ENCODE results near the gene RANBP17. TPM values are rescaled to one million over a fixed set of nuclear protein-coding genes. Genes with fewer than 3 reads are reported as not detected.
"Not testable (repeated sequence)": the region's sequence is repeated elsewhere in the genome, so short reads cannot be mapped to it uniquely, and the experiment has no call there.

The RANBP17 gene
- total RNA-seq, 1 experiment from 2014 or later, result 10.1 TPM

DNA sequence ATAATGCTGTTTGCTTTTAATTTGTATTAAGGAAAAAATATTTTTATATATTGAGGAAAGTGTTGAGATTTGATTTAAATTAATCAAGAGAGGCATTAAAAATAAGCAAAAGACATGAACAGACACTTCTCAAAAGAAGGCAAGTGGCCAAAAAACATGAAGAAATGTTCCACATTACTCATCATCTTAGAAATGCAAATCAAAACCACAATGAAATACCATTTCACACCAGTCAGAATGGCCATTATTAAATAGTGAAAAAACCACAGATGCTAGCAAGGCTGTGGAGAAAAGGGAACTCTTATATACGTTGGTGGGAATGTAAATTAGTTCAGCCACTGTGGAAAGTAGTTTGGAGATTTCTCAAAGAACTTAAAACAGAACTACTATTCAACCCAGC is 45.9 kb downstream of the RANBP17 start:
- Histone ChIP-seq H3K36me3 (peaks cover 16% of the 10 kb centered on the region), H3K27me3 (no peaks in the 10 kb centered on the region), H3K9me3 (peaks cover 2% of the 10 kb centered on the region; the same call in 1 of the 2 replicates), H3K4me3 (no peak overlapping the region)
- DNase-seq, result no peak

DNA sequence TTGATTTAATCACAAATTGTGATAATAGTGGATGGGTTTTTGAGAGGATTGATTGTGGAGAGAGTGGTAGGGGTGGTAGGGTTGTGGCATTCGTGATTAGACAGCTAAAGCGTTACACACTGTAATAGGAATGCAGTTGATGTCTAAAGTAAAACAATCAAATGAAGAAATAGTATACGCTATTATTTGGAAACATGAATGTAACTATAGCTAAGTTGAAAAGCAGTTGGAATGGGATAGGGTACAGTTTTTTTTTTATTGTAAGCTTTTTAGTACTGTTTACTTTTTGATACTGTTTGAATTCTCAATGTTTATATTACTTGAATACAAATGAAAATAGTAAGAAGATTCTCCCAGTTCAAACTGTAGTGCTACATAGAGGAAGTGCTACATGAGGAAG is 51.8 kb downstream of the RANBP17 start:
- Histone ChIP-seq H3K4me3 (no peak overlapping the region), H3K27me3 (no peaks in the 10 kb centered on the region), H3K9me3 (no peaks in the 10 kb centered on the region), H3K36me3 (peaks cover 5% of the 10 kb centered on the region)
- no peak for DNase-seq

DNA sequence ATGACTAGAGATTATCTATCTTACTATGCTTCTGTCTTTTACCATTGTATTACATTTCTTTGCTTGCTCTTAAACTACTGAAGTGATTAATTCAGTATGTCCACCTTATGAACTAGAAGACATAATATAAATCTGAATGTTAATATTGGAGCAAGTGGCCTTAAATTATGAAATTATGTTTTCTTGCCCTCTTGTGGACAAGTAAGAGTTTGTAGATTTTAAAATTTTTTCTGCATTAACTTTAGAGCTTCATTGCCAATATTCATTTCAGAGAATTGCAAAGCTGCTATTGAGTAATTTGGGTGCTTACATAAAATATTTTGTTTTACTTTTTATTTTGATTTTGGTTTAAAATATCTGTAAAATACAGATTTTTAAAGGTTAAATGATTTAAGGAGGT is 55.3 kb downstream of the RANBP17 start:
- Histone ChIP-seq H3K27me3 (no peaks in the 10 kb centered on the region), H3K4me3 (no peak overlapping the region), H3K9me3 (no peaks in the 10 kb centered on the region), H3K36me3 (peaks cover 10% of the 10 kb centered on the region; the same call in 1 of the 2 replicates)
- no peak for DNase-seq

DNA sequence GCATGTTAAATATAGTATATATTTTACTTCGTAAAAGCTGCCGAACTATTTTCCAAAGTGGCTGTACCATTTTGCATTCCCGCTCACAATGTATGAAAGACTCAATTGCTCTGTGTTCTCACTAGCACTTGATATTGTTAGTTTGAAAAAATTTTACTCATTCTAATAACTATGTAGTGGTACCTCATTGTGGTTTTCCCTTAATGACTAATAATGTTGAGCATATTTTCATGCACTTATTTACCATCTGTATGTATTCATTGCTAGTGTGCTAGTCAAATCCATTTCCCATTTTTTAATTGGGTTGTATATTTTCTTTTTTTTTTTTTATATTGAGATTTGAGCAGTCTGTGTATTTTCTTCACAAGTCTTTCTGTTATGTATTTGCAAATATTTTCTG is 58.4 kb downstream of the RANBP17 start:
- Histone ChIP-seq H3K9me3 (no peaks in the 10 kb centered on the region), H3K36me3 (peaks cover 10% of the 10 kb centered on the region; the same call in 1 of the 2 replicates), H3K4me3 (no peak overlapping the region), H3K27me3 (no peaks in the 10 kb centered on the region)
- no peak for DNase-seq

DNA sequence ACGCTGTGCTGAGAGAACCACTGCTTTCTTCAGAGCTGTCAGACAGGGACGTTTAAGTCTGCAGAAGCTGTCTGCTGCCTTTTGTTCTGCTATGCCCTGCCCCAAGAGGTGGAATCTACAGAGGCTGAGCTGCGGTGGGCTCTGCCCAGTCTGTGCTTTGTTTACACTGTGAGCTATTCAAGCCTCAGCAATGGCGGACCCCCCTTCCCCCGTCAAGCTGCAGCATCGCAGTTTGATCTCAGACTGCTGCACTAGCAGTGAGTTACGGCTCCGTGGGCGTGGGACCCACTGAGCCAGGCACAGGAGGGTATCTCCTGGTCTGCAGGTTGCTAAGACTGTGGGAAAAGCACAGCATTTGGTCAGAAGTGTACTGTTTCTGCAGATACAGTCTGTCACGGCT is 60.5 kb downstream of the RANBP17 start:
- H3K27me3 ChIP-seq, H3K4me3 ChIP-seq, H3K36me3 ChIP-seq, H3K9me3 ChIP-seq, DNase-seq: not testable (repeated sequence)

DNA sequence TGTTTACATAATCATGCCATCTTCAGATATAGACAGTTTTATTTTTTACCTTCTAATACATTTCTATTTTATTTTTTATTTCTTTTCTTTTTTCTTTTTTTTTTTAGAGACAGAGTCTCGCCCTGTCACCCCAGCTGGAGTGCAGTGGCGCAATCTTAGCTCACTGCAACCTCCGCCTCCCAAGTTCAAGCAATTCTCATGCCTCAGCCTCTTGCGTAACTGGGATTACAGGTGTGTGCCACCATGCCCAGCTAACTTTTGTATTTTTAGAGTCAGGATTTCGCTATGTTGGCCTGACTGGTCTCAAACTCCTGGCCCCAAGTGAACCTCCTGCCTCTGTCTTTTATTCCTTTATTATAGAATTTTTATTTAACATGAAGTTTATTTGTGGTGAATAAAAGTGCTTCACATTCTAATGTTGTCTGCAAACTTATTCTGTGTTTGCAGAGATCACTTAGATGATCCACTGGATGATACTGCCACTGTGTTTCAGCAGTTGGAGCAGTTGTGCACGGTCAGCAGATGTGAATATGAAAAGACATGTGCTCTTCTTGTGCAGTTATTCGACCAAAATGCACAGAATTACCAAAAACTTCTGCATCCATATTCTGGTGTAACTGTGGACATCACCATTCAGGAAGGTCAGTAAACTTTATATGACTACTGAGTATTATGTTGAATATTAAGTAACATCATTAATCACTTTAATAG is 62.2 kb downstream of the RANBP17 start:
- Histone ChIP-seq H3K36me3 (peaks cover 14% of the 10 kb centered on the region), H3K9me3 (no peaks in the 10 kb centered on the region), H3K4me3 (no peak overlapping the region), H3K27me3 (no peaks in the 10 kb centered on the region)
- DNase-seq, result no peak

DNA sequence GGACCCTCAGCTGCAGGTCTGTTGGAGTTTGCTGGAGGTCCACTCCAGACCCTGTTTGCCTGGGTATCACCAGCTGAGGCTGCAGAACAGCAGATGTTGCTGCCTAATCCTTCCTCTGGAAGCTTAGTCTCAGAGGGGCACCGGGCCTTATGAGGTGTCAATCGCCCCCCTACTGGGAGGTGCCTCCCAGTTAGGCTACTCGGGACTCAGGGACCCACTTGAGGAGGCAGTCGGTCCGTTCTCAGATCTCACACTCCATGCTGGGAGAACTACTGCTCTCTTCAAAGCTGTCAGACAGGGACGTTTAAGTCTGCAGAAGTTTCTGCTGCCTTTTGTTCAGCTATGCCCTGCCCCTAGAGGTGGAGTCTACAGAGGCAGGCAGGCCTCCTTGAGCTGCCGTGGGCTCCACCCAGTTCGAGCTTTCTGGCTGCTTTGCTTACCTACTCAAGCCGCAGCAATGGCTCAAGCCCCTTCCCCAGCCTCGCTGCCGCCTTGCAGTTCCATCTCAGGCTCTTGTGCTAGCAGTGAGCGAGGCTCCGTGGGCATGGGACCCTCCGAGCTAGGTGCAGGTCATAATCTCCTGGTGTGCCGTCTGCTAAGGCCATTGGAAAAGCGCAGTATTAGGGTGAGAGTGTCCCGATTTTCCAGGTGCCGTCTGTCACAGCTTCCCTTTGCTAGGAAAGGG is 73.9 kb downstream of the RANBP17 start:
- H3K27me3 ChIP-seq, H3K4me3 ChIP-seq, DNase-seq: not testable (repeated sequence)
- Histone ChIP-seq H3K36me3 (peaks cover 16% of the 10 kb centered on the region), H3K9me3 (peaks cover 18% of the 10 kb centered on the region)

DNA sequence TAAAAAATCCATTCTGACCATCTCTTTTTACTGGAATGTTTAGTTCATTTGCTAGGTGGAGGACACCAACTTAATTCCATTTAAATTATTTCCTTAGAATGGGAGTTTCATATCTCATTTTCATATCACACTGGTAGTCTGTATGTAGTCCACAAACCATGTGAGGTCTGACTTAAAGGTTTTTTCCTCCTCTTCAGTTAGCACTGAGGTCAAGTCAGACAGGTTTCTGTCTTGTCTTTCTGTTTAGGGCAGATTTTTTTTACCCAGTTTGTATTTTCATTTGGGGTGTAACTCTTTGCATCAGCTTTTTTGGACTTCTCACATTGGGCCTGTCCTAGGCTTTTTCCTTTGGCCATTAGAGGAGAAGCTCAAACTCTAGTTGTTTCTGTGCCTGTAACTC is 75.3 kb downstream of the RANBP17 start:
- DNase-seq, result no peak
- Histone ChIP-seq H3K27me3 (no peaks in the 10 kb centered on the region), H3K9me3 (peaks cover 15% of the 10 kb centered on the region), H3K36me3 (peaks cover 16% of the 10 kb centered on the region), H3K4me3 (no peak overlapping the region)

DNA sequence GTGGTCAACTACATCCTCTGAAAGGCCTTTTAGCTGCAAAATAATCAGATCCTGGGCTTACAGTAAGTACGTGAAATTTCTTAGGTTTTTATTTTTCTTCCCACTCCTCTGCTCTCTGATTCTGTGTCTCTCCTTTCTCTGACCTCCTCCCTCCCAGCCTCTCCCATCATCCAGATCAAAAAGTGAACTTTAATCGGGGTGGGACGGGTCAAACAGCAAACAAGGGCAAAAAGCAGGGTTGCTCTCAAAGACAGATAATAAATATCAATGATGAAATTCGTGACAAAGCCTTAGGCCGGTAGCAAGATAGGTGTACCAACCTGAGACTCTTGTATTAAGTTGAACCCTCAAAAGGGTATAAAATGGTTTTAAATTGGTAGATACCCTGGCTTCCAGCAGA is 76.1 kb downstream of the RANBP17 start:
- peaks cover 16% of the 10 kb centered on the region for H3K36me3 ChIP-seq
- DNase-seq, result no peak
- peaks cover 15% of the 10 kb centered on the region for H3K9me3 ChIP-seq
- no peaks in the 10 kb centered on the region for H3K27me3 ChIP-seq
- H3K4me3 ChIP-seq, result no peak overlapping the region

DNA sequence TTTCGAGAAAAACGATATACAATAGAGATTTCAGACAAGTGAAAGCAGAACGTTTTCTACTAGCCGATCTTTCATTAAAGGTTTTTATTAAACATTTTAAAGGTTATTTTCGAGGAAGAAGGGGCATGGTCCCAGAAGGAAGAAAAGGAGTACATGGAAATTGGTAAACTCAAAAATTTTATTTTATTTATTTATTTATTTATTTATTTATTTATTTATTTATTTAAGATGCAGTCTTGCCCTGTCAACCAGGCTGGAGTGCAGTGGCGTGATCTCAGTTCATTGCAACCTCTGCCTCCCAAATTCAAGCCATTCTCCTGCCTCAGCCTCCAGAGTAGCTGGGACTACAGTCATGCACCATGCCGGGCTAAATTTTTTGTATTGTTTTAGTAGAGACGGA is 77.4 kb downstream of the RANBP17 start:
- DNase-seq, result no peak
- no peak overlapping the region for H3K4me3 ChIP-seq
- H3K27me3 ChIP-seq, result no peaks in the 10 kb centered on the region
- H3K9me3 ChIP-seq, result peaks cover 15% of the 10 kb centered on the region
- H3K36me3 ChIP-seq, result peaks cover 16% of the 10 kb centered on the region

DNA sequence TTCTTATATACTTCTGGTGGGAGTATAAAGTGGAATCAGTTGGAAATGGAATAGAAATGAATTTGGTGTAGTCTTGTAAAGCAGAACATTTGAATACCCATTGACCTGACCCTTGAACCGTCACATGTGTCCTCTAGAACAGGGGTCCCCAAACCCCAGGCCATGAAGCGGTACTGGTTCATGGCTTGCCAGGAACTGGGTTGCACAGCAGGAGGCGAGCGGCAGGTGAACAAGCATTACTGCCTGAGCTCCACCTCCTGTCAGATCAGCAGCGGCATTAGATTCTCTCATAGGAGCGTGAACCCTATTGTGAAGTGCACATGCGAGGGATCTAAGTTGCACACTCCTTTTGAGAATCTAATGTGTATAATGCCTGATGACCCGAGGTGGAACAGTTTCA is 80.0 kb downstream of the RANBP17 start:
- Histone ChIP-seq H3K27me3 (no peaks in the 10 kb centered on the region), H3K9me3 (peaks cover 15% of the 10 kb centered on the region), H3K4me3 (no peak overlapping the region), H3K36me3 (peaks cover 16% of the 10 kb centered on the region)
- DNase-seq, result no peak

DNA sequence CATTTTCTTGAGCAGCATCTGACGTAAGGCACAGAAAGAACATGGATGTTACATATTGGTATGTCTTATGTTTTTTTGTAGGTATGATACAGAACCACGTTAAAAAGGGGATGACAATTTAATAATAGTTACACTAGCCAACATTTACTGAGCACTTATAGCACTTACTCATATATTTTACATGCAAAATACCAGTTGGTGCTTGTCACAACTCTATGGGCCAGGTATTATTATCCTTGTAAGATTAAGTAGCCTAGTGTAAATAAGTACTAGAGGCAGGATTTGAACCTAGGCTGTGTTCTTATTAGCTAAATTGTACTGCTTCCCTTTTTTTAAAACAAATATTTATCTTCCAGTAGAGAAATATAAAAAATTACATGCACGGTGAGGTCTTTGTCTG is 83.5 kb downstream of the RANBP17 start:
- no peak overlapping the region for H3K4me3 ChIP-seq
- peaks cover 2% of the 10 kb centered on the region; the same call in 1 of the 2 replicates for H3K36me3 ChIP-seq
- no peak for DNase-seq
- H3K9me3 ChIP-seq, result peaks cover under 1% of the 10 kb centered on the region; the same call in 1 of the 2 replicates
- H3K27me3 ChIP-seq, result no peaks in the 10 kb centered on the region

DNA sequence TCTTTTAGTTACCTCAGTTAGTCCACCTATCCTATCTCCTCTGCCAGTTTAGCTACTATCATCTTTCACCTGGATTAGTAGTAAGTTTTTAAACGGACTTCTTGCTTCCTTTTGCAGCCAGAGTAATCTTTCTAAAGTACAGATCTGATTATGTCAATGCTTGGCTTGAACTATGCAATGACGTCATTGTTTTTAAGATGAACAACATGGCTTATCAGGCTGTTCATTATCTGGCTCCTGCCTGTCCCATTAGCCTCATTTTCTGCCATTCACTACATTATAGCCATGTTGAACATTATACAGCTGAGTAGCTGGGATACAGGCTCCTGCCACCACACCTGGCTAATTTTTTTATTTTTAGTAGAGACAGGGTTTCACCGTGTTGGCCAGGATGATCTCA is 98.7 kb downstream of the RANBP17 start:
- H3K4me3 ChIP-seq, result no peak overlapping the region
- H3K36me3 ChIP-seq, result no peaks in the 10 kb centered on the region
- H3K27me3 ChIP-seq, result no peaks in the 10 kb centered on the region
- H3K9me3 ChIP-seq, result no peaks in the 10 kb centered on the region
- no peak for DNase-seq

DNA sequence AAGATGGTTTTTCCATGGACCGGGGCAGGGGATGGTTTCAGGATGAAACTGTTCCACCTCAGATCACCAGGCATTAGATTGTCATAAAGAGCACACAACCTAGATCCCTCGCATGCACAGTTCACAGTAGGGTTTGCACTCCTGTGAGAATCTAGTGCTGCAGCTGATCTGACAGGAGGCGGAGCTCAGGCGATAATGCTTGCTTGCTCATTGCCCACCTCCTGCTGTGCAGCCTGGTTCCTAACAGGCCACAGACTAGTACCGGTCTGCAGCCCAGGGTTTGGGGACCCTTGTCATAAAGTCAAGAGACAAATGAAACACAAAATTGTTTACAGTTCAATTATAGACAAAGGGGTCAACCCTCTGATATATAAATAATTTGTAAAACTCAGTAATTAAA is 101.7 kb downstream of the RANBP17 start:
- Histone ChIP-seq H3K4me3 (no peak overlapping the region), H3K9me3 (no peaks in the 10 kb centered on the region), H3K36me3 (no peaks in the 10 kb centered on the region), H3K27me3 (no peaks in the 10 kb centered on the region)
- DNase-seq, result no peak

DNA sequence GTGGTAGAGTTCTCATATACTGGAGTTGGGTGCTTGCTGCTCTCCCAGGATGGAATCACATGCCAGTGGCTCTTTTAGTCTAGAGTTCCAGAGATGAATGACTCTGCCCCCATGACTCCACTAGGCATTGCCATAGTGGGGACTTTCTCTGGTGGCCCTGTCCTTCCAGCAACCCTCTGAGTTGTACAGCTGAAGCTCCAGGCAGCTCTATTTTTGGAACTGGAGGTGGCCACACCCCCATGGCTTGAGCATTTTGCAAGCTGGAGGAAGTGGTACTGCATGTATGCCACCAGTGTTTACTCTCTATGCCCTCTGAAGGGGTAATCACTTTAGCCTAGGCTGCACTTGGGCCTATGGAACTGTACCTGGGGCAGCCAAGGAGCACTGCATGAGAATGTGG is 112.6 kb downstream of the RANBP17 start:
- no peak overlapping the region for H3K4me3 ChIP-seq
- DNase-seq, result no peak
- no peaks in the 10 kb centered on the region for H3K27me3 ChIP-seq
- peaks cover 8% of the 10 kb centered on the region; the same call in 1 of the 2 replicates for H3K36me3 ChIP-seq
- peaks cover 8% of the 10 kb centered on the region; the same call in 1 of the 2 replicates for H3K9me3 ChIP-seq

DNA sequence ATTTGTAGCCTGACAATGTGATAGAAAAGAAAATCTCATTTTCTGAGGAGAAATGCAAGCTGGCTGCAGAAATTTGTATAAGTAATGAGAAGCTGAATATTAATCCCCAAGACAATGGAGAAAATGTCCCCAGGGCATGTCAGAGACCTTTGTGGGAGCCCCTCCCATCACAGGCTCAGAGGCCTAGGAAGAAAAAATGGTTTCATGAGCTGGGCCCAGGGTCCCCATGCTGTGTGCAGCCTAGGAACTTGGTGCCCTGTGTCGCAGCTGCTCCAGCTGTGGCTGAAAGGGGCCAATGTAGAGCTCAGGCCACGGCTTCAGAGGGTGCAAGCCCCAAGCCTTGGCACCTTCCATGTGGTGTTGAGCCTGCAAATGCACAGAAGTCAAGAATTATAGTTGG is 118.4 kb downstream of the RANBP17 start:
- not testable (repeated sequence) for DNase-seq, H3K27me3 ChIP-seq, H3K4me3 ChIP-seq
- H3K36me3 ChIP-seq, result peaks cover 13% of the 10 kb centered on the region
- H3K9me3 ChIP-seq, result peaks cover 15% of the 10 kb centered on the region

DNA sequence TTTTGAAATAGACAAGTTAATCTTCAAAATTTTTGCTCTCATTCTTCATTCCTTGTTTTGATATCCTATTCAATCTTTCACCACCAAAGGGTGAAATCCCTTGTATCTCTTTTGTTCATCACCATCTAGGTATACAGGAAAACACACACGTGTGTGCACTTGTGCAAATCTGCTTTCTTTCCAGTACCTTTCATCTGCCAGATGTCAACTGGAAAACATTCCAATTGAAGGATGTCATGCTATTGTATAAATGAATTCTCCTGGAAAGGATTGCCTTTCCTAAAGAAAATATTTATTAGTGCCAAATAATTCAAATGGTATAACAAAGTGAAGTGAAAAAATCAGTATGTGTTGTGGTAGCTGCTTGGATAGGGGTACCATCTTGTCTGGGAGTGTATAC is 123.7 kb downstream of the RANBP17 start:
- Histone ChIP-seq H3K36me3 (peaks cover 5% of the 10 kb centered on the region; the same call in 1 of the 2 replicates), H3K27me3 (no peaks in the 10 kb centered on the region), H3K4me3 (no peak overlapping the region), H3K9me3 (peaks cover under 1% of the 10 kb centered on the region; the same call in 1 of the 2 replicates)
- no peak for DNase-seq

DNA sequence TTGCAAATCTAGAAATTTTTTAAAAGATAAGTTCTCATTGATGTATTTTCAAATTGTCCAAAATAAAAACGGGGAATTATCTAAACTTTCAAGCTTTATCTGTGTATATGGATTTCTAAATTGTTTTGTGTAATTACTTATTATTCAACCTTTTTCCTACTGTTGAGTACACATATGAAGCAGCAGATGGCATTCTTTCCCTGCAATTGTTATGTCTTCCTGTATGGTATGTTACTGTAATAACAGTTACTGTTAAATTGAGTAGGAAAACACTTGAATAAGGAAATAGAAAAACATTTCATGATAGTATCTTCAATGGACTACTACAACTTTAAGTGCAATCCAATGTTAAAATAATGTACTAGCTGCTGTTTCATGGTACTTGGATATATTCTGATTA is 124.8 kb downstream of the RANBP17 start:
- no peaks in the 10 kb centered on the region; the same call in 1 of the 2 replicates for H3K9me3 ChIP-seq
- no peaks in the 10 kb centered on the region for H3K27me3 ChIP-seq
- H3K4me3 ChIP-seq, result no peak overlapping the region
- H3K36me3 ChIP-seq, result peaks cover 5% of the 10 kb centered on the region; the same call in 1 of the 2 replicates
- no peak for DNase-seq

Measured in MG63 (cell line).